GM06990 (cell line): Measurements from ENCODE around the gene SEZ6L.

ENCODE experiments used
- DNase-seq: peaks from one replicate; pipeline ENCODE4 v3.0.0-alpha.2; 2011; ENCODE audit not compliant: insufficient read length; ENCODE audit errors: extremely low read depth
- H3K27me3 ChIP-seq: replicated peaks from 2 replicates; pipeline ENCODE4 v1.6.0; 2011; ENCODE audit warnings: low read length; ENCODE audit not compliant: control insufficient read depth, insufficient read depth
- H3K36me3 ChIP-seq: 2 replicates; pipeline ENCODE4 v1.5.1; 2011; ENCODE audit warnings: low read length; ENCODE audit not compliant: control insufficient read depth, insufficient read depth
- H3K4me3 ChIP-seq: replicated peaks from 2 replicates; pipeline ENCODE4 v1.5.1; 2011; ENCODE audit warnings: low read depth, mild to moderate bottlenecking, control low read depth, low read length
- TF ChIP-seq, protein P1 (sequence below): IDR thresholded peaks from 2 replicates; pipeline ENCODE4 v1.5.1; 2011; ENCODE audit warnings: low read length, control low read depth, mild to moderate bottlenecking, inconsistent platforms; ENCODE audit not compliant: insufficient read depth, poor library complexity, severe bottlenecking

SEZ6L gene

DNA sequence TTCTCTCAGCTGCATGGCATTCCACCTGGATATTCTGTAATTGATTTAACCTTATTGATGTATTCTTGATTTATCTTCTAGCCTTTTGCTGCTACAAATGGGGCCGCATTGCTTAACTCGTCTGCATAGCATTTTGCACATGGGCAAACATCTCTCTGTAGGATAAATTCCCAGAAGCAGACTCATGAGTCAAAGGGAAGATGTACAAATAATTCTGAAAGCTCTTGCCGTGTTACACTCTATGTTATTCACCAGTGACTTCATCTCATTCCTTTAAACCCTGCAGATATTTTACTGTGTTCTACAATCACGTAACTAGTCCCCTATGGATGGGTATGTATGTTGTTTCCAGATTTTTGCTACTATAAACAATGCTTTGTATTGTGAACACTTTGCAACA is 112.7 kb downstream of the SEZ6L start:
- no peak for DNase-seq
- TF ChIP-seq, protein P1, sequence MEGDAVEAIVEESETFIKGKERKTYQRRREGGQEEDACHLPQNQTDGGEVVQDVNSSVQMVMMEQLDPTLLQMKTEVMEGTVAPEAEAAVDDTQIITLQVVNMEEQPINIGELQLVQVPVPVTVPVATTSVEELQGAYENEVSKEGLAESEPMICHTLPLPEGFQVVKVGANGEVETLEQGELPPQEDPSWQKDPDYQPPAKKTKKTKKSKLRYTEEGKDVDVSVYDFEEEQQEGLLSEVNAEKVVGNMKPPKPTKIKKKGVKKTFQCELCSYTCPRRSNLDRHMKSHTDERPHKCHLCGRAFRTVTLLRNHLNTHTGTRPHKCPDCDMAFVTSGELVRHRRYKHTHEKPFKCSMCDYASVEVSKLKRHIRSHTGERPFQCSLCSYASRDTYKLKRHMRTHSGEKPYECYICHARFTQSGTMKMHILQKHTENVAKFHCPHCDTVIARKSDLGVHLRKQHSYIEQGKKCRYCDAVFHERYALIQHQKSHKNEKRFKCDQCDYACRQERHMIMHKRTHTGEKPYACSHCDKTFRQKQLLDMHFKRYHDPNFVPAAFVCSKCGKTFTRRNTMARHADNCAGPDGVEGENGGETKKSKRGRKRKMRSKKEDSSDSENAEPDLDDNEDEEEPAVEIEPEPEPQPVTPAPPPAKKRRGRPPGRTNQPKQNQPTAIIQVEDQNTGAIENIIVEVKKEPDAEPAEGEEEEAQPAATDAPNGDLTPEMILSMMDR, result no peak
- no peak overlapping the region for H3K4me3 ChIP-seq
- H3K27me3 ChIP-seq, result no peaks in the 10 kb centered on the region; the same call in 1 of the 2 replicates
- no peaks in the 10 kb centered on the region for H3K36me3 ChIP-seq

DNA sequence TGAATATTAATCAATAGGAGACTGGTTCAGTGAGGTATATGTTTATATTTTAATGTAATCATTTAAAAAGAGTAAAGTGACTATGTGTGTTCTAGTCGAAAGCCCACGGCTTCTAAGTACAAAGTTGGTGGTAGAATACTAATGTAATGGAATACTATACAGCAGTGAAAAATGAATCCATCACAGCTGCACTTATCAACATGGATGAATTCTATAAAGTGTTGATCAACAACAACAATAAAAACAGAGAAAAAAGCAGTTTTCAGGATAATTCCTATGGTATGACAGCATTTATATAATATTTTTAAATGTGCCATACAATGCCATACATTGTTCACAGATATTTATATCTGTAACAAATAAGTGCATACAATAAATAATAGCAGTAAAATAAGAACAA is 114.1 kb downstream of the SEZ6L start:
- Histone ChIP-seq H3K4me3 (no peak overlapping the region), H3K27me3 (no peaks in the 10 kb centered on the region; the same call in 1 of the 2 replicates), H3K36me3 (no peaks in the 10 kb centered on the region)
- TF ChIP-seq, protein P1, result no peak
- DNase-seq, result no peak

DNA sequence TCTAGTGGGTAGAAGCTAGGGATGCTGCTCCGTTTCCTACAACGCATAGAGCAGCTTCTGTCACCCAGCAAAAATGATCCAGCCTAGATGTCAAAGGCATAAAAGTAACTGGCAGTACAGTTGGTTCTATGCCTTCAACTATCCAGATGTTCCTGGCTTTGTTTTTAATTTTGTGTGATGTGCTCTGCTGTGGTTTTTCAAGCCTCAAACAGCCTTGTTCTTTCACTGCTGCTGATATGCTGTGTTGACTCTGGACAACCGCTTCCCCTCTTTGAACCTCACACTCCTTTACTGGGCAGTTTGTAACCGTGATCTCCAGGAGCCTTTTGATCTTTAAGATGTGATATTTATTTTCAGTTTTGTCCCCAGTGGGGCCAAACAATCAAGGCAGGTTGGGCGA is 116.4 kb downstream of the SEZ6L start:
- no peaks in the 10 kb centered on the region for H3K36me3 ChIP-seq
- TF ChIP-seq, protein P1, result no peak
- no peaks in the 10 kb centered on the region; the same call in 1 of the 2 replicates for H3K27me3 ChIP-seq

GRCh38 chr22:26286091-26286820 is 117.0 kb downstream of the SEZ6L start:
- no peaks in the 10 kb centered on the region; the same call in 1 of the 2 replicates for H3K27me3 ChIP-seq
- DNase-seq, result no peak
- no peak overlapping the region for H3K4me3 ChIP-seq
- TF ChIP-seq, protein P1, result no peak
- no peaks in the 10 kb centered on the region for H3K36me3 ChIP-seq

More for the DNA sequence above, 116.4 kb downstream of the SEZ6L start:
- DNase-seq, result no peak
- no peak overlapping the region for H3K4me3 ChIP-seq

DNA sequence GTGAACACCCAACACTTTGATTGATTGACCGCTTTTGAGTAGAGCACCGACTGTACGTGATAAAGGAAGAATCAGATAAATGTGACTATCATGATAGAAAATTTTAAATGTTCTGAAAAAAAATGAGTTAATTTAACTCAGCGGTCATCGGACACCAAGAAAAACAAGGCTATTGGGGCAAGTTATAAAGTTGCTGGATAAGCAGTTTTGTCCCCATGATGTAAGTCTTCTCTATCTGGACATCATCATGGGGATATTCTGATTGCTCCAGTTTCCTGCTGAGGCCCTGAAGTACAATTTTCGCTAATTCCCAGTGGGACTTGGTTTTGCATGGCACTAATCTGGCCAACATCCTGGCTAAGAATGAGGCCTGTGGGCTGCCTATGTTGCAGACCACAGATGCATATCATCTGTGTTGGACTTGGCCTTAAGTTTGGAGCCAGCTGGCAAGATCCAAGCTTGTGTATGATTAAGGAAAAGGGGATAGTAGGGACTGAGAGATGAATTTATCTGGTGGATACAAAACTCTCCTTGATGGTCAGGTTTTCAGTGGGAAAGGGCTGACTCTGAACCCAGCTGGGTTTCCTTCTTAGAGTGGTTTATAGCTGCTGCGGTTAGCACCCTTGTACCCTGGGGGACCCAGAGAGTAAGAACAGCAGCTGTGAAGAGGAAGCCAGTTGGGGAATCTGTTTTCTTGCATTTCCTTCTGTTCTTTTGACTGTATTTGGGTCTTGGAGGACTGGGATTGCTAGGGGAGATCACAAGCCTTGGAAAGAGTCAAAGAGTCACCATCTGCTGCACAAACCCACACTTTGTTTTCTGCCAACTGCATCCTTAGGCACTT is 118.3 kb downstream of the SEZ6L start:
- no peaks in the 10 kb centered on the region for H3K36me3 ChIP-seq
- TF ChIP-seq, protein P1, result no peak
- no peaks in the 10 kb centered on the region; the same call in 1 of the 2 replicates for H3K27me3 ChIP-seq
- DNase-seq, result no peak
- H3K4me3 ChIP-seq, result no peak overlapping the region
